Endothelial cell of umbilical vein (primary cell): ENCODE results near the gene TYW1. TPM values are rescaled to one million over a fixed set of nuclear protein-coding genes. Genes with fewer than 3 reads are reported as not detected.
"Not testable (repeated sequence)": the region's sequence is repeated elsewhere in the genome, so short reads cannot be mapped to it uniquely, and the experiment has no call there.

Experiments
- BruUV-seq: library from RNA; stranded (reverse); fragments of 400-500 nt; replicated peaks from 2 replicates; lab custom pipeline; 2021; lab: Mats Ljungman, UMichigan
- CTCF ChIA-PET: fragments of 300-600, 350-600 bp; sonication (Branson Sonifier 250); formaldehyde crosslinking; loops from one replicate; lab custom pipeline; 2021; ENCODE audit warnings: antibody characterized with exemption, inconsistent platforms; lab: Charles Lee
- POLR2A ChIA-PET: fragments of 300-600, 350-600 bp; sonication (Branson Sonifier 250); formaldehyde crosslinking; loops from one replicate; lab custom pipeline; 2021; ENCODE audit warnings: antibody characterized with exemption, inconsistent platforms; lab: Charles Lee
- DNase-seq: peaks from one replicate; pipeline ENCODE4 v3.0.0-alpha.2; 2011; ENCODE audit warnings: low read depth, low spot score
- FAIRE-seq: peaks from 2 replicates; lab custom pipeline; 2011; peaks lifted over from hg19 to GRCh38; lab: Jason Lieb, UNC
- H2AFZ ChIP-seq: 2 replicates; pipeline ENCODE4 v1.6.0; 2012; ENCODE audit warnings: low read depth, low read length, control low read depth, inconsistent platforms
- H3K27ac ChIP-seq: 2 replicates; pipeline ENCODE4 v1.5.1; 2011; ENCODE audit warnings: low read depth, mild to moderate bottlenecking, control low read depth, low read length, moderate library complexity; ENCODE audit not compliant: insufficient read depth
- H3K27me3 ChIP-seq, 2 experiments: 2 replicates each; pipeline versions ENCODE4 v1.6.0 to v1.6.1; 2011; ENCODE audit warnings: low read length in 2 of 2, mixed read lengths in 1 of 2; ENCODE audit not compliant: control insufficient read depth in 2 of 2, insufficient read depth in 2 of 2
- H3K36me3 ChIP-seq, 2 experiments: 2 replicates in 1 of 2; 3 replicates in 1 of 2; pipeline ENCODE4 v1.5.1; 2011; ENCODE audit warnings: low read length in 2 of 2, mild to moderate bottlenecking in 1 of 2, moderate library complexity in 1 of 2; ENCODE audit not compliant: control insufficient read depth in 2 of 2, insufficient read depth in 2 of 2; ENCODE audit errors: extremely low read depth in 1 of 2
- H3K4me1 ChIP-seq: 3 replicates; pipeline ENCODE4 v1.5.1; 2011; ENCODE audit warnings: mild to moderate bottlenecking, low read length; ENCODE audit not compliant: control insufficient read depth, insufficient read depth; ENCODE audit errors: extremely low read depth
- H3K4me2 ChIP-seq: 2 replicates; pipeline ENCODE4 v1.6.1; 2011; ENCODE audit warnings: low read length, control low read depth, mixed read lengths; ENCODE audit not compliant: insufficient read depth
- H3K4me3 ChIP-seq, 3 experiments: fragments of 200-600 bp in 1 of 3; sonication (generic), shearing (Covaris generic) in 1 of 3; replicated peaks in 1 of 3; 2 replicates each; pipeline ENCODE4 v1.5.1; 2011 to 2016; ENCODE audit warnings: control low read depth in 3 of 3, low read length in 3 of 3, mild to moderate bottlenecking in 2 of 3, inconsistent platforms in 1 of 3, low read depth in 1 of 3, moderate library complexity in 1 of 3; ENCODE audit not compliant: insufficient read depth in 1 of 3
- H3K79me2 ChIP-seq: 2 replicates; pipeline ENCODE4 v1.6.0; 2012; ENCODE audit warnings: low read length, inconsistent platforms; ENCODE audit not compliant: control insufficient read depth, insufficient read depth
- H3K9ac ChIP-seq: replicated peaks from 2 replicates; pipeline ENCODE3; 2011; ENCODE audit warnings: low read length, control low read depth; ENCODE audit not compliant: insufficient read depth; ENCODE audit errors: extremely low read depth
- H3K9me1 ChIP-seq: replicated peaks from 3 replicates; pipeline ENCODE4 v1.6.0; 2011; ENCODE audit warnings: mild to moderate bottlenecking, low read length; ENCODE audit not compliant: control insufficient read depth, insufficient read depth; ENCODE audit errors: extremely low read depth
- H3K9me3 ChIP-seq: replicated peaks from 2 replicates; pipeline ENCODE4 v1.5.1; 2012; ENCODE audit warnings: low read length, inconsistent platforms; ENCODE audit not compliant: control insufficient read depth, insufficient read depth
- H4K20me1 ChIP-seq: replicated peaks from 2 replicates; pipeline ENCODE3; 2011; ENCODE audit warnings: mild to moderate bottlenecking, low read length; ENCODE audit not compliant: control insufficient read depth, insufficient read depth; ENCODE audit errors: extremely low read depth
- CTCF ChIP-seq, 2 donors: IDR thresholded peaks; 1 replicate in 1 of 2; 2 replicates in 1 of 2; pipeline ENCODE4 v1.5.1; 2011; ENCODE audit warnings: low read length in 2 of 2, mild to moderate bottlenecking in 2 of 2, moderate library complexity in 2 of 2, control low read depth in 1 of 2, inconsistent platforms in 1 of 2, low read depth in 1 of 2; ENCODE audit not compliant: insufficient read depth in 1 of 2; ENCODE audit errors: extremely low read depth in 1 of 2
- EZH2 ChIP-seq: IDR thresholded peaks from 2 replicates; pipeline ENCODE4 v1.6.1; 2012; ENCODE audit warnings: borderline replicate concordance, low read depth, mild to moderate bottlenecking, moderate library complexity, low read length, inconsistent platforms; ENCODE audit not compliant: severe bottlenecking
- FOS ChIP-seq: IDR thresholded peaks from 2 replicates; pipeline ENCODE4 v1.6.1; 2011; ENCODE audit warnings: mild to moderate bottlenecking, low read length, moderate library complexity, borderline replicate concordance; ENCODE audit not compliant: insufficient read depth
- GATA2 ChIP-seq: IDR thresholded peaks from 2 replicates; pipeline ENCODE4 v1.7.0; 2011; ENCODE audit warnings: low read depth, mild to moderate bottlenecking, moderate library complexity, mixed read lengths, low read length; ENCODE audit not compliant: insufficient read length, insufficient read depth
- JUN ChIP-seq: IDR thresholded peaks from 2 replicates; pipeline ENCODE4 v1.6.1; 2011; ENCODE audit warnings: borderline replicate concordance, low read depth; ENCODE audit not compliant: insufficient read length, insufficient read depth
- MAX ChIP-seq: IDR thresholded peaks from 2 replicates; pipeline ENCODE4 v1.6.1; 2011; ENCODE audit not compliant: insufficient read depth, insufficient read length
- MYC ChIP-seq: IDR thresholded peaks from one replicate; pipeline ENCODE4 v1.6.1; 2011; ENCODE audit warnings: mild to moderate bottlenecking, low read depth, low read length
- POLR2A ChIP-seq: IDR thresholded peaks from 2 replicates; pipeline ENCODE4 v1.6.1; 2012; ENCODE audit warnings: low read depth, mild to moderate bottlenecking, control low read depth, low read length
- POLR2AphosphoS5 ChIP-seq: IDR thresholded peaks from 2 replicates; pipeline ENCODE4 v1.6.1; 2012; ENCODE audit warnings: low read depth, mild to moderate bottlenecking, control low read depth, low read length, moderate library complexity; ENCODE audit not compliant: insufficient read depth
- dilution Hi-C: fragments of 300-500 bp; cut with MboI; formaldehyde crosslinking; loops from one replicate; pipeline ENCODE4 v1.15.0; 2019; ENCODE audit warnings: low sequenced_read_pairs; ENCODE audit not compliant: extremely low pct_ligation_motif_present
- intact Hi-C: fragments of 100-400 bp; cut with micrococcal nuclease; formaldehyde crosslinking; loops from one replicate; pipeline ENCODE4 v1.10.0; 2022
- polyA plus RNA-seq, 4 experiments: library from polyadenylated mRNA; depleted of rRNA in 3 of 4; stranded (reverse) in 3 of 4; unstranded in 1 of 4; fragments of >200 nt; gene quantifications; 2 replicates each; pipeline versions ENCODE4 v1.2.1 to v1.2.3, GENCODE V29; 2011 to 2012; ENCODE audit warnings: missing spikeins in 1 of 4
- total RNA-seq: library from RNA; stranded (reverse); gene quantifications from 2 replicates; pipeline ENCODE4 v1.2.3, GENCODE V29; 2021

TYW1 gene
- total and polyA plus RNA-seq, 2 donors (not counting 3 experiments of a cell fraction or from before 2014, with no cell fraction given) = 7.7 to 15.9 TPM

GRCh38 chr7:66967029-66967428 lies 29.6 kb upstream of the TYW1 start:
- Histone ChIP-seq H3K79me2 (no peaks in the 10 kb centered on the region), H2AFZ (no peak overlapping the region), H3K36me3 (no peaks in the 10 kb centered on the region), H3K9me1 (no peaks in the 10 kb centered on the region), H3K4me2 (no peak overlapping the region), H3K27ac (no peak overlapping the region), H3K4me1 (no peaks in the 10 kb centered on the region), H4K20me1 (no peaks in the 10 kb centered on the region), H3K9me3 (no peaks in the 10 kb centered on the region), H3K27me3 (no peaks in the 10 kb centered on the region), H3K4me3 (no peak overlapping the region), H3K9ac (no peak overlapping the region)
- FAIRE-seq (no peak), DNase-seq (no peak)
- POLR2A ChIA-PET = no interaction called here
- dilution Hi-C loops = no loop called here
- intact Hi-C loops = no loop called here
- BruUV-seq = no TSS peak
- CTCF ChIA-PET = no interaction called here
- TF ChIP-seq POLR2A (no peak), POLR2AphosphoS5 (no peak), GATA2 (no peak), MYC (no peak), CTCF (IDR thresholded peaks at IDR 0.05; ENCODE audit: extremely low read depth in 1 of 2, insufficient read depth in 1 of 2, low read depth in 1 of 2, low read length in 2 of 2) (no peak), MAX (no peak), EZH2 (no peak), JUN (no peak), FOS (no peak)

GRCh38 chr7:66969001-66969400 lies 27.6 kb upstream of the TYW1 start:
- H3K4me1 ChIP-seq, H3K9ac ChIP-seq, H3K27me3 ChIP-seq, H3K36me3 ChIP-seq, intact Hi-C loops, dilution Hi-C loops, POLR2A ChIA-PET, DNase-seq, H4K20me1 ChIP-seq, H3K9me1 ChIP-seq, BruUV-seq, CTCF ChIA-PET, H3K79me2 ChIP-seq, H3K4me3 ChIP-seq, H3K4me2 ChIP-seq, H2AFZ ChIP-seq, H3K9me3 ChIP-seq, H3K27ac ChIP-seq, FAIRE-seq: not testable (repeated sequence)
